HG03045 (cell line): ENCODE measurements around the gene USP11.
A peak's percentile ranks its signal among the peaks of the same experiment; 100 is the strongest.

ENCODE experiments used
- ATAC-seq: cut with Tn5 transposase; IDR thresholded peaks from one replicate; pipeline ENCODE4 v1.9.1; 2021; ENCODE audit warnings: mild to moderate bottlenecking, moderate library complexity; ENCODE audit not compliant: unreplicated experiment

USP11 gene

DNA sequence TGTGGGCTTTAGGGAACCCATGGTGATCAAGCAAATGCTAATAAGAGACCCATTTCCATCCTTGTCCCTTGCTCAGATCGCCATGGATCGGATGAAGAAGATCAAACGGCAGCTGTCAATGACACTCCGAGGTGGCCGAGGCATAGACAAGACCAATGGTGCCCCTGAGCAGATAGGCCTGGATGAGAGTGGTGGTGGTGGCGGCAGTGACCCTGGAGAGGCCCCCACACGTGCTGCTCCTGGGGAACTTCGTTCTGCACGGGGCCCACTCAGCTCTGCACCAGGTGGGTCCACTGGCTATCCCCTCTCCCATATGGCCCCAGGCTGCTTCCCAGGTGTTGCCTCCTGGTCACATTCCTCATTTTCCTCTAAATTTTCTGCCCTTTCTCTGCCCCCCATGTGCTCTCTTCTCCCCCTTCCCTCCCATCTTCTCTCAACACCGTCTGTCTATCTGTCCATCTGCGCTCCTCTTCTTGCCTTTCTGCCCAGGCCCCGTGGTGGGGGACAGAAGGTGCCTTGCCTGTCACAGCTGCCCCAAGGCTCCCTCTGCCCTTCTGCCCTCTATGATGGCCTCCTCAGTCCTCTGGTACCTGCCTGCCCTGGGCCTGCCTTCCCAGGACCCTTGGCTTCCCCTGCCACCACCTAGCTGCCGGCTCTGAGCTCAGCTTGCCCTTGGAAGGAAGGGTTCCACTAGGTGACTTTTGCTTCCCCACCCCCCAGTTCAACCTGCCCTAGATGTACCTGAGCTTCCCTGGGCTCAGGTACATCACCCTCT, 9.1 kb upstream of the USP11 start:
- ATAC-seq, result no peak

GRCh38 chrX:47224266-47224895, 8.4 kb upstream of the USP11 start:
- ATAC-seq, result no peak

DNA sequence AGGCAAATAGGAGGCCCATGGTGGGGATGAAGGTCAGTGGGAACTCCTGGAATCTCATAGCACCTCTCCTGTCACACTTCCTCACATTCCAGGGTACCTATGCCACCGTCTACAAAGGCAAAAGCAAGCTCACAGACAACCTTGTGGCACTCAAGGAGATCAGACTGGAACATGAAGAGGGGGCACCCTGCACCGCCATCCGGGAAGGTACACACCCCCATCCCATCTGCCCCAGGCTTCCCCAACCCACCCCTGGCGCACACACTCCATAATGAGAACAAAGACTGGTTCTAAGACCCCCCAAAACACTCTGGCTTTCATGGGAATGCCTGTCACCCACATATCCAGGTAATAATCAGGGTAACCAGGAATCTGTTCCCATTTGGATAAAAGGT, 7.9 kb upstream of the USP11 start:
- ATAC-seq, result no peak

DNA sequence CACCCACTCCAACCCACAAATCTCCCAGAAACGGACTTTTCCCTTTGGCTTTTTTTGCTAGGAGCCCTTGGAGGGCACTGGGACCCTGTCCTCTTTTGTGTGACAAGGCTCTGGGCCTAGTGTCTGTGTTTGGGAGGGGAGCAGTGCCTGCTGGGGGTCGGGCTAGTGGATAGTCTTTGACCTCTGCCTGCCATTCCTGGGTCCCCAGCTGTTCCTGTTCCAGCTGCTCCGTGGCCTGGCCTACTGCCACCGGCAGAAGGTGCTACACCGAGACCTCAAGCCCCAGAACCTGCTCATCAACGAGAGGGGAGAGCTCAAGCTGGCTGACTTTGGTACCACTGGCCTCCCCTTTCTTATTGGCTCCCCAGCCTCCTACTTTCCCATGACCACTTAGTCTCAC, 6.7 kb upstream of the USP11 start:
- no peak for ATAC-seq

- ATAC-seq, result no peak
Observed at GRCh38 chrX:47226531-47227333, 6.1 kb upstream of the USP11 start.

GRCh38 chrX:47227334-47227583, 5.5 kb upstream of the USP11 start:
- no peak for ATAC-seq

- ATAC-seq, result no peak
Observed at GRCh38 chrX:47228550-47229270, 4.1 kb upstream of the USP11 start.

DNA sequence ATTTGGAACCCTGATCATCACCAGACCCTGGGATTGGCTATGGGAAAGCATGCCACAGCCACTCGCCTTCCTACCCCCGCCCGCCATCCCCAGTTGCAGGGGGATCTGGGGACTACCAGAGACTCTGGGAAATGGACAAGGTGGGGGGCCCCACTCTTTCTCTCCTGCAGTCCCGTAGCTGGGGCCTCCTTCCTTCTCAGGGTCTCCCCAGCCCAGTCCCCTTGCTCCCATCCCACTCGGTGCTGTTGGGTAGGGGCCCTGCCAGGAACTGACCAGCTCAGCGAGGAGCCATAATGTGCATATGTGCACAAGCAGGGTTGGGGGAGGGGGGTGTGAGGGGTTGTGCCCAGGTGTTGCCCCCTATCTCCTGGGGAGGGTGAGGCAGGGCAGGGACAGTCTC, 3.4 kb upstream of the USP11 start:
- no peak for ATAC-seq

DNA sequence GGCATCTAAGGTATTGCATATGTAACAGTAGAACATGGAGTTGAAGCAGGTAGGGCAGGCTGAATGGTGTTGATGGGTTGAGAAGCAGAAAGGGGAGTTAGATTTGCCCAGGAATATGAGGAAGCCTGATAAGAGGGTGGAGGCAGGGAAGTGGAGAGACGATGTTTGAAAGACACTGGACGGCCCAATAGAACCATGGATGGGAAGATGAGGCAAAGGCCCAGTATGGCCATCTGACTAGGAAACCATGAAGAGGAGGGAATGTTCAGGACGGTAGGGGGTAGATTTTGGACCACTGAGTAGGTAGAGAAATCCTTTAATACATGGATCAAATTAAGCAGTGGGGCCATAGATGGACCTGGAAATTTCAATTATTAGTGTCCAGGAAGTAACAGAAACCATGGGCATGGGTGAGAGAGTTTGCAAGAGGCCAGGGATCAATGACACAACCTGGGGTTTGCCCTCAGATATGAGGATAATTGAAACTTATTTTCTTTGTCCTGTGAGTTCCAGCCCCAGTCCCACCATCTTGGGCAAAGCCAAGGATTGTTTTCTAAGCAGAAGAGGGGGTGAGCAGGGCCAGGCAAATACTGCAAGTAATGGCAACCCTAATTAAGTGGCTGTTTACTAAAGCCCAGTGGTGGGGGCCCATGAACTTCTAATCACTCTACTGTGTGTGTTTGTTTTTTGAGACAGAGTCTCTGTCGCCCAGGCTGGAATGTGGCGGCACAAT, 2.5 kb upstream of the USP11 start:
- ATAC-seq, result no peak

GRCh38 chrX:47231167-47231566, 1.6 kb upstream of the USP11 start:
- no peak for ATAC-seq

- ATAC-seq, result no peak
Observed at GRCh38 chrX:47232197-47232802, 509 bp upstream of the USP11 start.

DNA sequence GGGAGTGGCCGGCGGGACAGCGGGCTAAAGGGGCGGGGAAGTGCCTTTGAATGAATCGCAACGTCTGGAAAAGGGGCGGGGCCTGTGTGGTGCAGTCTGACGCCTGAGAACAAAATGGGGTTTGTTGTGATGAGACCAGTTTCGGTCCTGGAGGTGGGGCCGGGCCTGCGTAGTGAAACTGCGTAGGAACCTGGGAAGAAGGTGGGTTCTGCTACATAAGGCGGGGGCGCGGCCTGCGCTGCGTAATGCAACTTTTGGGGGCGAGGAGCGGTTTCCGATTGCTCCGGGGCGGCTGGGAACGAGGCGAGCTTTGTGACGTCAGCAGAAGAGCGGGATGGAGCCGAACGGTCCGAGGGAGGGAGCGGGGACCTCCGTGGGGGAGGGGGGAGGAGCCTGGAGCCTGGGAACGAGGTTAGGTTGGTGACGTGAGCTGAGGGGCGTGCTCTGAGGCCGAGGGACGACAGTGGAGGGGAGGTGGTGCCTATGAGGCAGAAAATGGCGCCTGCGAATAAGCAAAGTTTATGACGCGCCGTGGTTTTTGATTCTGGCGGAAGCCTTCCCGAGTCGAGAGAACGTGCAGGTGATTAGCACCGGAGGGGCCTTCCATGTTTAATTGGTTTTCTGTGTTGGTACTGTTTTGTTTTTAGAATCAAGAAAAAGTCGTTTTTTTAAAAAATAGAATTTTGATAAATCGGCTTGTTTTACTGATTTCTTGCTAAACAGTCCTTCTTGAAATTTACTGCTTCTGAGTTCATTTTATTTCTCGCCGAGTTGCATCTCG, 714 bp downstream of the USP11 start:
- peak; percentile 89 for ATAC-seq

DNA sequence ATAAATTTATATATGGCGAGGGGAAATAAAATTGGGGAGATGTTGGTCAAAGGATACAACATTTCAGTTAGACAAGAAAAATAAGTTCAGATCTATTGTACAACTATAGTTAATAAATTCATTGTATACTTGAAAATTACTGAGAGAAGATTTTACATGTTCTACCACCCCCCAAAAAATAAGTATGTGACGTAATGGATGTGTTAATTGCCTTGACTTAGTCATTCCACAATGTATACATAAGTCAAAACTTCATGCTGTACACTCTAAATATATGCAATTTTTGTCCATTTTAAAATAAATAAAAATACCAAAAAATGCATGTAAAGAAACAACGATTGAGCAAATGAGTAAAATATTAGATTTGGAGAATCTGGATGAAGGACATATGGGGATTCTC, 1.8 kb downstream of the USP11 start:
- ATAC-seq, result no peak

DNA sequence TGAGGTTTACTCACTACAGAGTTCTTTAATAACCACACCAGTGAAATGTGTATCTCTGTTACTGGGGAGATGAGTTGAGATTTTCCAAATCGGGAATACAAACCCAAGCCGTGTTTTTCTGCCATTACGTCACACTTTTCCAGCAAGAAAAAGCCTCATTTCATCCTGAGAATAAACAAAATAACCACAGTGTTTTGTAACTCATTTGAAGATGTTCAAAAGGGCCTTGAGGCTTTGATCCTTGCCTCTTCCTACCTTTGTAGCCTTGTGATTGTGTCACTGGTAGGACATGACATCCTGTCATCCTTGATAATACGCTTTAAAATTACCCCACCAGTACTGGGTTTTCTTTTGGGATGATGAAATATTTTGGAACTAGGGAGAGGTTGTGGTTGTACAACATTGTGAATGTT, 2.9 kb downstream of the USP11 start:
- no peak for ATAC-seq

- no peak for ATAC-seq
Observed at GRCh38 chrX:47239199-47239598, 6.4 kb downstream of the USP11 start.

DNA sequence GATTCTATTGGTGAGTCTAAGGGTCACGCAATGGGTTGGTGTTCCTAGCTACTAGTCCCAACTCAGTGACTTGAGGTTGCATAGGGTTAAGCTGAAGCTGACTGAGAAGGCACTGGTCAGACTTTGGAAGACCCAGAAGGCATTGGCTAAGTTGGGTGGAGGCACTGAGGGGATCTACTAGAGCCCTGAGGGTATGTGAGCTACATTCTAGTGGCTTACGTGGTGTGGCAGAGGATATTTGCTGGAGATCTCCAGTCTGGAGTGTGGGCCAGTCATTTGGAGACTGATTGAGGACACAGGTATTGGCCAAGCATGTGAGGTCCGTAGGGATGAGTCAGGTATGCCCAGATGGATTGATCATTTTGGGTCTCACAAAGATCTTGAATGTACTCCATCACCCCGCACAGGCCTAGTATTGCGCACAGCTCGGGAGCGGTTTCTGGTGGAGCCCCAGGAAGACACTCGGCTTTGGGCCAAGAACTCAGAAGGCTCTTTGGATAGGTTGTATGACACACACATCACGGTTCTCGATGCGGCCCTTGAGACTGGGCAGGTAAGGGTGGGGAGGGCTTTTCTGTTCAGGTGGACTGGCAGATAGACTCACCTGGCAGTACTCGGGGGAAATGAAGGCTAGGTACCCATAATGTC, 7.2 kb downstream of the USP11 start:
- no peak for ATAC-seq

GRCh38 chrX:47240619-47241018, 7.8 kb downstream of the USP11 start:
- no peak for ATAC-seq

- no peak for ATAC-seq
Observed at GRCh38 chrX:47241201-47242011, 8.6 kb downstream of the USP11 start.
